Measurements from ENCODE around the gene DLG2. TPM values are rescaled to one million over a fixed set of nuclear protein-coding genes. Genes with fewer than 3 reads are reported as not detected.
"Not testable (repeated sequence)": the region's sequence is repeated elsewhere in the genome, so short reads cannot be mapped to it uniquely, and the experiment has no call there.

Gene DLG2
- total RNA-seq, 1 donor from 2014 or later, result 6.1 TPM

DNA sequence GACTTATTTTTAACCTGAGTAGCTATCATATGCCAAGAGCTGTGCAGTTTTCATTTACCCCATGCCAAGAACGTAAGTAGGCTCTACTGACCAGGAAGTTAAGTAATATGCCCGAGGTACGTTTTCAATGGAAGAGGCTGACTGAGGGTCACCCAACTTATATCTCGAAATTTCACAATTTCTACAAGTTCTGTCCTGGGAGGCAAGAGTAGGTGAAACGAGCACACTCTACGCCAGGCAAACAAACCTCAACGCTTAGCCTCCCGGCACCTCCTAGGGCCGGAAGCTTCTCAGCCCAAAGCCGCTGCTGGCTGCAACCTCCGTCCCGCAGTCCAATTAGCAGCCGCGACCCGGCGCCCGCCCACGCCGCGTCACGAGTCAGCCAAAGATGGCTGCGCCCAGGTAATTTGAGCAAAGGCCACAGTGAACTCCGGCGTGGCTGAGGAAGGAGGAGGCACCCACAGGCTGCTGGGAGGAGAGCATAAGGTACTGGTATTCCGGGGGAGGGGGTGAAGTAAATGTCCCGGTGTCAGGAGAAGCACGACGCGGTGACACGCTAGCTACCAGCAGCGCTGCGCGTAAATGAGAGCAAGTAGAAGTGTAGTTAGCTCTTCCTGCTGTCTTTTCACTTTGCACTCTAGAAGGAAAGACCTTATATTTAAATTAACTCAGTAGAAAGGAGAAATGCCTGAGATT, 20.6 kb upstream of the DLG2 start, which contains the start of gene TMEM126A:
Gene TMEM126A, plus strand, starts transcription at position 364 of the 696 bp plus-strand sequence. CDS start 2,289 bp downstream, outside the sequence.
- intact Hi-C loops (cut with DNase I), result no loop called here
- DNase-seq, result peak; percentile 95
- peak; percentile 99 for ATAC-seq (ENCODE audit: poor library complexity)

GRCh38 chr11:85647078-85647477, 19.9 kb upstream of the DLG2 start:
- intact Hi-C loops (cut with DNase I), result no loop called here
- ATAC-seq (ENCODE audit: poor library complexity) (no peak), DNase-seq (no peak)

GRCh38 chr11:85643191-85643614, 16.1 kb upstream of the DLG2 start:
- ATAC-seq (ENCODE audit: poor library complexity) (peak; percentile 57), DNase-seq (peak; percentile 53)
- intact Hi-C loops (cut with DNase I), result no loop called here

- no peak for DNase-seq
- no peak for ATAC-seq (ENCODE audit: poor library complexity)
- intact Hi-C loops (cut with DNase I), result no loop called here
Observed at GRCh38 chr11:85634747-85635146, 7.6 kb upstream of the DLG2 start.

- intact Hi-C loops (cut with DNase I), result loop anchor here (2.0 to 10.0 kb wide), 2 partner anchors 36 to 616 kb away; partner anchors contain the start of genes CREBZF and EED
- ATAC-seq (ENCODE audit: poor library complexity) (peak; percentile 18), DNase-seq (no peak)
Observed at GRCh38 chr11:85628771-85629341, 1.7 kb upstream of the DLG2 start.

DNA sequence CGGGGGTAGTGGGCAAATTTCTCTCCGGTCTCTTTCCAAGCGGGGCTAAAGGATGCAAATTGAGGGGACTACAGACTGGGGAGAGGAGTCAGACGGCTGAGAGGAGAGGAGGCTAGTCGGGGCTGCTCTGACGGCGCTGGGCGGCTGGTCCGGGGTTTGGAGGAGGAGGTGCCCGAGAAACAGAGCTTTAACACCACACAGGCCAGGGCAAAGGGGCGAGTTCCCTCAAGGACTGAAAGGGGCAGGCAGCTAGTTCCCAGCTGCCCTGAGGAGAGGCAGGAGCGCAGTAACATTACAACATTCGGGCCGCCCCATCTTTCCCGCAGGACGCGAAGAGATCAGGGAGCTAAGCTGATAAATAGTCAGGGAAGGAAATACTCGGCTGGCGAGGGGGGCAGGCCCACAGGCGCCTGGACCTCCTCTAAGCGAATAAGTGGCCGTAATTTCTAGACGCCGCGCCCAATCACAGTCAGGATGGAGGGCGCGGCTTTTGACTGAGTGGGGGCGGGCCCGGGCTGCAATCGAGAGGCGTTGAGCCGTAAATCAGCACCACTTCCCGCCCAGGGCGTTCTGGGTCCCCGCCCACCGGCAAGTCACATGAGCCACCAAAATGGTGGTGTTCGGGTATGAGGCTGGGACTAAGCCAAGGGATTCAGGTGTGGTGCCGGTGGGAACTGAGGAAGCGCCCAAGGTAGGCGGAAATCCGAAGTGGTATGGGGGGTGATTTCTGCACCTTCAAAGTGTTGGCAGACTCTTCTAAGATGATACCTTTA, 1.0 kb upstream of the DLG2 start, which contains the start of gene TMEM126B:
Gene TMEM126B, plus strand, starts transcription at position 596 of the 773 bp plus-strand sequence. Its CDS starts 15 bp downstream, at position 611.
- peak; percentile 99 for ATAC-seq (ENCODE audit: poor library complexity)
- DNase-seq, result peak; percentile 99
- intact Hi-C loops (cut with DNase I), result loop anchor here (2.0 to 10.0 kb wide), 2 partner anchors 37 to 617 kb away; partner anchors contain the start of genes CREBZF and EED

DNA sequence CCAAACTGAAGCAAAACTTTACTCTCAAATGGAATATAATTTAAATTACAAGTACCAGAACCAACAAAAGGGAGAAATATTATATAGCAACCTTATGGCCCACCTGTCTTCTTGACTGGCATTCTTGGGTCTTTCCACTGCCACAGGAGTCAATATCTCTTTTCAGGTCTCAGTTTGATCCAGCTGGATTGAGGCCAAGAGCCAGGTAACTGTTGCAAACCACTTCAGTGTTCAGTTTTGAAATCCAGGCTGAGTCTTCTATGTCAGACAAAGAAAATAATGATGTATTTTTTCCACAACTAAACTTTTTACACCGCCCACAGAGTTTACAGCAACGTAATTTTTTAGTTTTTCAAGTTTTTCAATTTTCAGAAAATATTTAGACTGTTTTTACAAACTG, 648 bp downstream of the DLG2 start:
- DNase-seq (no peak), ATAC-seq (ENCODE audit: poor library complexity) (no peak)
- intact Hi-C loops (cut with DNase I), result loop anchor here (10.0 kb wide), 1 partner anchor 618 kb away; the partner anchor contains the start of gene EED

DNA sequence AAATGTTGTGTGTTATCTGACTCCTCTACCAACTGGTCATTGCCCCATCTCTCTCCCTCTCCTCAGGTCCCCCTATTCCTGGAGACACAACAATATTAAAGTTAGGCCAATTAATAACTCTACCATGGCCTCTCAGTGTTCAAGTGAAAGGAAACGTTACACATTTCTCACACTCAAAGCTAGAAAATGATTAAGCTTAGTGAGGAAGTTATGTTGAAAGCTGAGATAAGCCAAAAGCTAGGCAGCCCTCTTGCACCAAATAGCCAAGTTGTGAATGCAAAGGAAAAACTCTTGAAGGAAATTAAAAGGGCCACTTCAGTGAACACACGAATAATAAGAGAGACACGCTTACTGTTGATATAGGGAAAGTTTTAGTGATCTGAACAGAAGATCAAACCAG, 6.9 kb downstream of the DLG2 start:
- intact Hi-C loops (cut with DNase I), result loop anchor here (10.0 kb wide), 1 partner anchor 625 kb away; the partner anchor contains the start of gene EED
- ATAC-seq (ENCODE audit: poor library complexity) (no peak), DNase-seq (no peak)

- intact Hi-C loops (cut with DNase I), result no loop called here
- no peak for ATAC-seq (ENCODE audit: poor library complexity)
- DNase-seq, result no peak
Observed at GRCh38 chr11:85619499-85619898, 7.6 kb downstream of the DLG2 start.

DNA sequence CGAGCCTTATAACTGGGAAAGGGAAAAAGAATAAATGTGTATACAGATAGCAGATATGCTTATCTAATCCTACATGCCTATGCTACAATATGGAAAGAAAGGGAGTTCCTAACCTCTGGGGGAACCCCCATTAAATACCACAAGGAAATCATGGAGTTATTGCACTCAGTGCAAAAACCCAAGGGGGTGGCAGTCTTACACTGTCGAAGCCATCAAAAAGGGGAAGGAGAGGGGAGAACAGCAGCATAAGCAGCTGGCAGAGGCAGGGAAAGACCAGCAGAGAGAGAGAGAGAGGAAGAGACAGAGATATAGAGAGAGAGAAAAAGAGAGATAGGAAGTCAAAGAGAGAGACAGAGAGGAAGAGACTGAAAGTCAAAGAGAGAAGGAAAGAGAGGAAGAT, 15.5 kb downstream of the DLG2 start:
- intact Hi-C loops (cut with DNase I); DNase-seq; ATAC-seq (ENCODE audit: poor library complexity): not testable (repeated sequence)

DNA sequence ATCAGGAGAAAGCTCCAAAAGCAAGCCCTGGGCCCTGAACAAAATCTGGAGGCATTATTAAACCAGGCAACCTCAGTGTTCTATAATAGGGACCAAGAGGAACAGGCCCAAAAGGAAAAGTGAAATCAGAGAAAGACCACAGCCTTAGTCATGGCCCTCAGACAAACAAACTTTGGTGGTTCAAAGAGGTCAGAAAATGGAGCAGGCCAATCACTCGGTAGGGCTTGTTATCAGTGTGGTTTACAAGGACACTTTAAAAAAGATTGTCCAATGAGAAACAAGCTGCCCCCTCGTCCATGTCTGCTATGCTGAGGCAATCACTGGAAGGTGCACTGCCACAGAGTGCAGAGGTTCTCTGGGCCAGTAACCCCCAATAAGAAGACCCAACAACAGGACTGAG, 17.9 kb downstream of the DLG2 start:
- intact Hi-C loops (cut with DNase I); ATAC-seq (ENCODE audit: poor library complexity): not testable (repeated sequence)

DNA sequence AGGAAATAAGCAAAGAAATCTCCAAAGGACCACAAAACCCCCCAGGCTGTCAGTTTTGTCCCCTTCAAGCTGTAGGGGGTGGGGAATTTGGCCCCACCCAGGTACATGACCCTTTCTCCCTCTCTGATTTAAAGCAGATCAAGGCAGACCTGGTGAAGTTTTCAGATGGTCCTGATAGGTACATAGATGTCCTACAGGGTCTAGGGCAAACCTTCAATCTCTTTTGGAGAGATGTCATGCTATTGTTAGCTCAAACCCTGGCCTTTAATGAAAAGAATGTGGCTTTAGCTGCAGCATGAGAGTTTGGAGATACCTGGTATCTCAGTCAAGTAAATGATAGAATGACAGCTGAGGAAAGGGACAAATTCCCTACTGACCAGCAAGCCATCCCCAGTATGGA, 18.5 kb downstream of the DLG2 start:
- DNase-seq; ATAC-seq (ENCODE audit: poor library complexity); intact Hi-C loops (cut with DNase I): not testable (repeated sequence)

More for the DNA sequence above, 17.9 kb downstream of the DLG2 start:
- not testable (repeated sequence) for DNase-seq

DNA sequence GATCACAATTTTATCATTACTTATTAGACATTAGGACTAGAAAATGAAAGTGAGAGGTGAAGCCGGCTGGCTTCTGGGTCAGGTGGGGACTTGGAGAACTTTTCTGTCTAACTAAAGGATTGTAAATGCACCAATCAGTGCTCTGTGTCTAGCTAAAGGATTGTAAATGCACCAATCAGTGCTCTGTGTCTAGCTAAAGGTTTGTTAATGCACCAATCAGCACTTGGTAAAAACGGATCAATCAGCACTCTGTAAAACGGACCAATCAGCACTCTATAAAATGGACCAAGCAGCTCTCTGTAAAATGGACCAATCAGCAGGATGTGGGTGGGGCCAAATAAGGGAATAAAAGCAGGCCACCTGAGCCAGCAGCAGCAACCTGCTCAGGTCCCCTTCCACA, 20.9 kb downstream of the DLG2 start:
- intact Hi-C loops (cut with DNase I); DNase-seq; ATAC-seq (ENCODE audit: poor library complexity): not testable (repeated sequence)

DNA sequence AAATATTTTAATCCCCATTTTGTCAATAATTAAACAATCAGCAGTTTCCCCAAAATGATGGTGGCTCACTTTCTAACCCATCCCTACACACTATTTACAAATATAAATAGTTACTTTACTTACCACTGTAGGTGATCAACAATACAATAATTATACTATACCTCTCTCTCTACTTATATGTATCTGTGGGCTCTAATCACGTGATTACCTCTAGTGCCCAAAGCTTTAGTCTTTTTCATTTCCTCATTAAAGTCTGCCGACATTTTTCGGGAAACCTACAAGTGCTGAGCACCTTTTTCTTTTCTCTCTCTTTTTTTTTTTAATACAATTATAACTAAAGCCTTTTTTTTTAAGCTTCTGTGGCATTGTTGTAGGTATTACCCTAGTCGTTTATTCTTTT, 23.9 kb downstream of the DLG2 start:
- ATAC-seq (ENCODE audit: poor library complexity), result no peak
- intact Hi-C loops (cut with DNase I), result no loop called here
- DNase-seq, result no peak

DNA sequence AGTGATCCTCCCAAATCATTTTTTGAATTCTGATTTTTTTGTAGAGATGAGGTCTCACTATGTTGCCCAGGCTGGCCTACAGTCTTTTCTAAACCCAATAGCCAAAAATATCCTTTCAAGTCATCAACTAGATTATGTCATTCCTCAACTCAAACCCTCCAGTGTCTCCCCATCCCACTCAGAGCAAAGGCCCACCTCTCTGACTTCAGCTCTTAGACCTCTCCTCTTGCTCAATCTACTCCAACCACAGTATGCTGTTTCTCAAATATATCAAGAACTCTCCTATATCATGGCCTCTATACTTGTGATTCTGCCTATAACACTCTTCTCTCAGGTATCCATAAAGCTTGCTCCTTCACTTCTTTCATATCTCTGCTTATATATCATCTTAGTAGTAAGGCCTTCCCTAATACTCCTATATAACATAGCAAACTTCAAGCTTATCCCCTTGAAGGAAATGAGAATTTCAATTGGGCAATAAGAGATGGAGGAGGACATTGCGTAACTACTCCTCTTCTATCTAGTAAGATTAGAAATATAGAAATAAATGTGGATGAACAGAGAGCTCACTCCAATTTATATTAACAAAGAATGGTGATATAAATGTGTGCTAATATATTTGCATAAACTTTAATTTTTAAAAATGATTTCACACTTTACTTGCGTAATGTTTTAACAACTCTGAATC, 24.5 kb downstream of the DLG2 start:
- no peak for DNase-seq
- no peak for ATAC-seq (ENCODE audit: poor library complexity)
- intact Hi-C loops (cut with DNase I), result no loop called here

DNA sequence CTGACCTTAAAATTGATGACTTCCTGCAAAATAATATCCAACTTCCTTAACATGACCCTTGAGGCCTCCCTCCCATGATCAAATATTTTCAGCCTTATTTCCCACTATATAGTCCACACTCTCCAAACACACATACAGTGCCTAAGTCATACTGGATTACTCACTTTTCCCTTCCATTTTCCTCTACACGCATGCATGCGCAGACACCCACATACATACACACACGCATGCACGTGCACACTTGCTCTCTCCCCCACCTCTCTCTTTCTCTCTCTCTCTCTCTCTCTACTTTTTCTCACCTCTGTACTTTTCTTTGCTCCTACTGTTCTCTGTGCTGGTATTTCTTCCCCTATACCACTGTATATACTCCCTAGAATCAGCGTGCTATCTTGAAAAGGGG, 28.1 kb downstream of the DLG2 start:
- DNase-seq, result no peak
- no peak for ATAC-seq (ENCODE audit: poor library complexity)
- intact Hi-C loops (cut with DNase I), result loop anchor here (10.0 kb wide), 1 partner anchor 226 kb away; no protein-coding TSS in a partner anchor

- intact Hi-C loops (cut with DNase I), result loop anchor here (10.0 kb wide), 1 partner anchor 228 kb away; no protein-coding TSS in a partner anchor
- DNase-seq, result no peak
- no peak for ATAC-seq (ENCODE audit: poor library complexity)
Observed at GRCh38 chr11:85596886-85597285, 30.3 kb downstream of the DLG2 start.

DNA sequence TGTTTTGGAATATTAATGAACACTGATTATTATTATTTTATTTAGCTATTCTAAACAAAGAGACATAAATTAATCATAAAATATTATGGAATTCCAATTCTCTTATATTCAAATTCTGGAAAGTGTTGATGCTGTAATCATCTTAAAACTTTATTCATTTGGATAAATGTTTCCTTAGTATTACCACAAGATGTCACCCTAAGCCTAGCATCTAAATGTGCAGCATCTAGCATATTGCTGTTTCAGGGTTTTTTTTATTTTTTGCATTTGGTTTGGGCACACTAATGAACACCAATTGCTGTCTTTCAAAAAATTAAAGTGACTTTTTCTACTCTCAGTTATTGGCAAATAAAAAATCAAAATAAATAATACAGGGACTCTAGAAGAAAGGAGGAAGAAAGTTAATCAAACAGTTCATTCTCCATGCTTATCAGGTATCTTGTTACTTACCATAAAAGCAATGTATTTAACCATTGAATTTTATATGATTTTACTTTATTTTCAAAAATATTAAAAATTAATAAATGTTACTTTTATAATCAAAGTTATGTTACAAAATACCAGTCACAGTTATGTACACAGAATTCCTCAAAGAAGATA, 31.8 kb downstream of the DLG2 start:
- intact Hi-C loops (cut with DNase I), result loop anchor here (10.0 kb wide), 1 partner anchor 229 kb away; no protein-coding TSS in a partner anchor
- no peak for DNase-seq
- ATAC-seq (ENCODE audit: poor library complexity), result peak; percentile 67

All from Right ventricle myocardium superior (tissue), 1 donor.